Upper lobe of left lung (tissue), 4 donors: ENCODE results near the gene EFCC1.

ENCODE experiments used
- CTCF ChIP-seq, 6 experiments: fragments of 450-650 bp in 4 of 6; fragments of 200-600 bp in 2 of 6; sonication (generic) in 2 of 6; IDR thresholded peaks; one replicate each; pipeline ENCODE4 v1.5.1; 2016 to 2019; ENCODE audit warnings: antibody characterized with exemption in 6 of 6
- EP300 ChIP-seq, 4 donors: sonication (generic); formaldehyde crosslinking; IDR thresholded peaks; one replicate each; pipeline ENCODE4 v1.5.1; 2017; ENCODE audit warnings: antibody characterized with exemption in 4 of 4, control low read depth in 2 of 4
- POLR2A ChIP-seq, 4 donors: fragments of 450-650 bp; IDR thresholded peaks; one replicate each; pipeline ENCODE4 v1.5.1; 2016 to 2017; ENCODE audit warnings: antibody characterized with exemption in 4 of 4, mild to moderate bottlenecking in 2 of 4
- POLR2AphosphoS5 ChIP-seq, 2 donors: sonication (generic); formaldehyde crosslinking; IDR thresholded peaks; one replicate each; pipeline ENCODE4 v1.5.1; 2017; ENCODE audit warnings: antibody characterized with exemption in 2 of 2

- no peak for TF ChIP-seq POLR2A (IDR thresholded peaks at IDR 0.05)
- TF ChIP-seq CTCF (IDR thresholded peaks at IDR 0.05): no peak
- no peak for TF ChIP-seq POLR2AphosphoS5 (IDR thresholded peaks at IDR 0.05)
- TF ChIP-seq EP300 (IDR thresholded peaks at IDR 0.05): no peak
Measured at GRCh38 chr3:129009266-129009665, 8.2 kb downstream of the EFCC1 start.
